Upper lobe of left lung (tissue), 4 donors: Measurements from ENCODE around the gene LARP4B.

Source experiments
- EP300 ChIP-seq, 4 donors: sonication (generic); formaldehyde crosslinking; IDR thresholded peaks; one replicate each; pipeline ENCODE4 v1.5.1; 2017; ENCODE audit warnings: antibody characterized with exemption in 4 of 4, control low read depth in 2 of 4
- POLR2A ChIP-seq, 4 donors: fragments of 450-650 bp; IDR thresholded peaks; one replicate each; pipeline ENCODE4 v1.5.1; 2016 to 2017; ENCODE audit warnings: antibody characterized with exemption in 4 of 4, mild to moderate bottlenecking in 2 of 4
- TF ChIP-seq, protein P1 (sequence below), 6 experiments: fragments of 450-650 bp in 4 of 6; fragments of 200-600 bp in 2 of 6; sonication (generic) in 2 of 6; IDR thresholded peaks; one replicate each; pipeline ENCODE4 v1.5.1; 2016 to 2019; ENCODE audit warnings: antibody characterized with exemption in 6 of 6

DNA sequence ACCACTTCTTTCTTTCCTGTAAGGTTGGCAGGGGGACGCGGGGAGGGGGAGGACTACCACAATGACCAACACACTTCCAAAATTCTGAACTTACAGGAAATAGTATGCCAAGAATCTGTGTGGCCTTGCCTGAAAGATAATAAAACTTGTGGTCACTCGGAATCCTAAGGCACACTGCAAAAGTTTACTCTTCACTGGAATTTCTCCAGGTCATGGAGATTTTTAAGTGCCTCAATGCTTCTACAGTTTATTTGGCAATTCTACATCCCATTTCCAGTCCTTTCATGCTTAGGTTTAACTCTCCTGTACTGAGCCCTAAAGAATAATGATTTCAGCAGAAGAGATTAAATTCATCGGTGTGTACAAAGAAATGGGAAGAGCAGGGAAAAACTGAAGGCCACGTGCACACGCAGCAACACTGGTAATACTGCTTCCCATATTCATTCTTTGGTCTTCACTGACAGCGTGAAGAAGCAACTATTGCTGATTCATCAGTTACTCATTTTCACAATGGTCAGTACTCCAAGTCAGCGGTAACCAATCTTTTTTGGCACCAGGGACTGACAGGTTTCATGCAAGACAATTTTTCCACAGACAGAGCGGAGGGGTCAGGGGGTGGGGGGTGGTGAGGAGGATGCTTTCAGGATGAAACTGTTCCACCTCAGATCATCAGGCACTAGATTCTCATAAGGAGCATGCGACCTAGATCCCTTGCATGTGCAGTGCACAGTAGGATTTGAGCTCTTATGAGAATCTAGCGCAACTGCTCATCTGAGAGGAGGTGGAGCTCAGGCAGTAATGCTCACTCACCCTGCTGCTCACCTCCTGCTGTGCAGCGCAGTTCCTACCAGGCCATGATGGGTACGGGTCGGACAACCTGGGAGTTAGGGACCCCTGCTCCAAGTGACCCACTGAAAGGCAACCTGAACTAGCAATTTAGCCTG, 9.8 kb downstream of the LARP4B start:
- TF ChIP-seq, protein P1, sequence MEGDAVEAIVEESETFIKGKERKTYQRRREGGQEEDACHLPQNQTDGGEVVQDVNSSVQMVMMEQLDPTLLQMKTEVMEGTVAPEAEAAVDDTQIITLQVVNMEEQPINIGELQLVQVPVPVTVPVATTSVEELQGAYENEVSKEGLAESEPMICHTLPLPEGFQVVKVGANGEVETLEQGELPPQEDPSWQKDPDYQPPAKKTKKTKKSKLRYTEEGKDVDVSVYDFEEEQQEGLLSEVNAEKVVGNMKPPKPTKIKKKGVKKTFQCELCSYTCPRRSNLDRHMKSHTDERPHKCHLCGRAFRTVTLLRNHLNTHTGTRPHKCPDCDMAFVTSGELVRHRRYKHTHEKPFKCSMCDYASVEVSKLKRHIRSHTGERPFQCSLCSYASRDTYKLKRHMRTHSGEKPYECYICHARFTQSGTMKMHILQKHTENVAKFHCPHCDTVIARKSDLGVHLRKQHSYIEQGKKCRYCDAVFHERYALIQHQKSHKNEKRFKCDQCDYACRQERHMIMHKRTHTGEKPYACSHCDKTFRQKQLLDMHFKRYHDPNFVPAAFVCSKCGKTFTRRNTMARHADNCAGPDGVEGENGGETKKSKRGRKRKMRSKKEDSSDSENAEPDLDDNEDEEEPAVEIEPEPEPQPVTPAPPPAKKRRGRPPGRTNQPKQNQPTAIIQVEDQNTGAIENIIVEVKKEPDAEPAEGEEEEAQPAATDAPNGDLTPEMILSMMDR (IDR thresholded peaks at IDR 0.05), result no peak
- no peak for TF ChIP-seq EP300 (IDR thresholded peaks at IDR 0.05)
- TF ChIP-seq POLR2A (IDR thresholded peaks at IDR 0.05), result no peak
